ENCODE data around the gene KEL.

GRCh38 chr7:142992427-142992826 is 30.3 kb upstream of the KEL start:
- TF ChIP-seq, protein P1, sequence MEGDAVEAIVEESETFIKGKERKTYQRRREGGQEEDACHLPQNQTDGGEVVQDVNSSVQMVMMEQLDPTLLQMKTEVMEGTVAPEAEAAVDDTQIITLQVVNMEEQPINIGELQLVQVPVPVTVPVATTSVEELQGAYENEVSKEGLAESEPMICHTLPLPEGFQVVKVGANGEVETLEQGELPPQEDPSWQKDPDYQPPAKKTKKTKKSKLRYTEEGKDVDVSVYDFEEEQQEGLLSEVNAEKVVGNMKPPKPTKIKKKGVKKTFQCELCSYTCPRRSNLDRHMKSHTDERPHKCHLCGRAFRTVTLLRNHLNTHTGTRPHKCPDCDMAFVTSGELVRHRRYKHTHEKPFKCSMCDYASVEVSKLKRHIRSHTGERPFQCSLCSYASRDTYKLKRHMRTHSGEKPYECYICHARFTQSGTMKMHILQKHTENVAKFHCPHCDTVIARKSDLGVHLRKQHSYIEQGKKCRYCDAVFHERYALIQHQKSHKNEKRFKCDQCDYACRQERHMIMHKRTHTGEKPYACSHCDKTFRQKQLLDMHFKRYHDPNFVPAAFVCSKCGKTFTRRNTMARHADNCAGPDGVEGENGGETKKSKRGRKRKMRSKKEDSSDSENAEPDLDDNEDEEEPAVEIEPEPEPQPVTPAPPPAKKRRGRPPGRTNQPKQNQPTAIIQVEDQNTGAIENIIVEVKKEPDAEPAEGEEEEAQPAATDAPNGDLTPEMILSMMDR (conservative IDR thresholded peaks at IDR 0.05; ENCODE audit: low read depth, low read length), result no peak
- no peak for TF ChIP-seq SMC3 (IDR thresholded peaks at IDR 0.05; ENCODE audit: low read depth, low read length)
- no peak for TF ChIP-seq CHD1 (IDR thresholded peaks at IDR 0.05; ENCODE audit: low read depth, low read length)
- TF ChIP-seq POLR2A (IDR thresholded peaks at IDR 0.05; ENCODE audit: low read depth, low read length), result no peak
- TF ChIP-seq USF2 (IDR thresholded peaks at IDR 0.05; ENCODE audit: low read depth, low read length), result no peak
- no peak for TF ChIP-seq RFX5 (IDR thresholded peaks at IDR 0.05; ENCODE audit: low read depth, low read length)
- TF ChIP-seq BHLHE40 (IDR thresholded peaks at IDR 0.05; ENCODE audit: low read depth, low read length), result no peak
- TF ChIP-seq FOS (IDR thresholded peaks at IDR 0.05; ENCODE audit: low read depth, low read length), result no peak
- TF ChIP-seq RCOR1 (IDR thresholded peaks at IDR 0.05; ENCODE audit: insufficient replicate concordance, low read length), result no peak
- no peak for TF ChIP-seq RAD21 (IDR thresholded peaks at IDR 0.05; ENCODE audit: low read length)
- TF ChIP-seq CEBPB (IDR thresholded peaks at IDR 0.05; ENCODE audit: low read depth, low read length), result no peak
- no peak for TF ChIP-seq MXI1 (IDR thresholded peaks at IDR 0.05; ENCODE audit: borderline replicate concordance, low read depth, low read length)
- no peak for TF ChIP-seq MAZ (IDR thresholded peaks at IDR 0.05; ENCODE audit: borderline replicate concordance, low read depth, low read length)
